ENCODE data around the gene TPST2.

Gene TPST2

DNA sequence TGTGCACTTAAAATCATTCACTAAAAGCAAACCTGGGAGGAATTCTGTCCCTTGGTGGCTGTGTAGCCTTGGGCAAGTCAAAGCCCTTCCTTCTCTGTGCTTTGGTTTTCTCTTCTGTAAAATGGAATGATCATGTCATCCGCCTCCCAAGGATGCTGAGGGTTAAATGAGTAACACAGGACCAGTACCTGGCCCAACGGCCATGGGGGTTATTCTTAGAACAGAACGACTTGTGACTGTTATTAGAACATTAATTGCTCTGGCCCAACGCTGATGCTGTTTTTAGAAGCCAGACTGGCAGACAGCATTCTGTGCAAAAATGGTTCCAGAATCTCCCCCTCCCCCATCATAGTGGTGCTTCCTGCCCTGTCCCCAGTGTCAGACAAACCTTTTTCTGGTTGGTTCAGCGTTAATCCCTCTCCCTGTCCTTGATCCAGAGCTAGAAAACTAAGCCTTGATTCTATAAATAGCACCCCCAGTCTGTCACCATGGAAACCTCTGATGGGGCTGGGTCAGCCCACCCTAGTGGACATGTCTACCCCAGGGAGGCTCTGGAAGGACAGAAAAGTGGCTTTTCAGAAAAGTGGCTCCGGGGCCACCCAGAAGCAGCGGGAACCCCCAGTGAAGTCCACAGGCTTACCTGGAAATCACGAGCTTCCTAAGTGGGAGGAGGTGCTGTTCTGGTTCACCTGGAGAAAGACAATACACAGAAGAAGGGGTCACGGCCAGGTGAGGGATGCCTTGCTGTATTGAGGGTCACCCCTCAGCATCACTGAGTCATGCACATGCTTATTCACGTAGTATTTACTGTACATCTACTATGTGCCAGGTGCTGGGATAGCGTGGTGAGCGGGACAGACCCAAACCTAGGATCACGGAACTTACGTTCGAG lies 62.1 kb downstream of the TPST2 start:
- TF ChIP-seq POLR2AphosphoS5 (IDR thresholded peaks at IDR 0.05; ENCODE audit: low read depth, low read length): no peak
- TF ChIP-seq TAF1 (IDR thresholded peaks at IDR 0.05; ENCODE audit: borderline replicate concordance, insufficient read depth, low read length): no peak
- no peak for TF ChIP-seq FOXP2 (optimal IDR thresholded peaks at IDR 0.05; ENCODE audit: borderline replicate concordance, extremely low read depth, extremely low read length, insufficient read depth)
- TF ChIP-seq SIN3A (IDR thresholded peaks at IDR 0.05; ENCODE audit: borderline replicate concordance, insufficient read depth, low read length): no peak
- TF ChIP-seq, protein P1, sequence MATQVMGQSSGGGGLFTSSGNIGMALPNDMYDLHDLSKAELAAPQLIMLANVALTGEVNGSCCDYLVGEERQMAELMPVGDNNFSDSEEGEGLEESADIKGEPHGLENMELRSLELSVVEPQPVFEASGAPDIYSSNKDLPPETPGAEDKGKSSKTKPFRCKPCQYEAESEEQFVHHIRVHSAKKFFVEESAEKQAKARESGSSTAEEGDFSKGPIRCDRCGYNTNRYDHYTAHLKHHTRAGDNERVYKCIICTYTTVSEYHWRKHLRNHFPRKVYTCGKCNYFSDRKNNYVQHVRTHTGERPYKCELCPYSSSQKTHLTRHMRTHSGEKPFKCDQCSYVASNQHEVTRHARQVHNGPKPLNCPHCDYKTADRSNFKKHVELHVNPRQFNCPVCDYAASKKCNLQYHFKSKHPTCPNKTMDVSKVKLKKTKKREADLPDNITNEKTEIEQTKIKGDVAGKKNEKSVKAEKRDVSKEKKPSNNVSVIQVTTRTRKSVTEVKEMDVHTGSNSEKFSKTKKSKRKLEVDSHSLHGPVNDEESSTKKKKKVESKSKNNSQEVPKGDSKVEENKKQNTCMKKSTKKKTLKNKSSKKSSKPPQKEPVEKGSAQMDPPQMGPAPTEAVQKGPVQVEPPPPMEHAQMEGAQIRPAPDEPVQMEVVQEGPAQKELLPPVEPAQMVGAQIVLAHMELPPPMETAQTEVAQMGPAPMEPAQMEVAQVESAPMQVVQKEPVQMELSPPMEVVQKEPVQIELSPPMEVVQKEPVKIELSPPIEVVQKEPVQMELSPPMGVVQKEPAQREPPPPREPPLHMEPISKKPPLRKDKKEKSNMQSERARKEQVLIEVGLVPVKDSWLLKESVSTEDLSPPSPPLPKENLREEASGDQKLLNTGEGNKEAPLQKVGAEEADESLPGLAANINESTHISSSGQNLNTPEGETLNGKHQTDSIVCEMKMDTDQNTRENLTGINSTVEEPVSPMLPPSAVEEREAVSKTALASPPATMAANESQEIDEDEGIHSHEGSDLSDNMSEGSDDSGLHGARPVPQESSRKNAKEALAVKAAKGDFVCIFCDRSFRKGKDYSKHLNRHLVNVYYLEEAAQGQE (IDR thresholded peaks at IDR 0.05; ENCODE audit: insufficient read depth in 1 of 2, low read depth in 2 of 2, low read length in 2 of 2): no peak

DNA sequence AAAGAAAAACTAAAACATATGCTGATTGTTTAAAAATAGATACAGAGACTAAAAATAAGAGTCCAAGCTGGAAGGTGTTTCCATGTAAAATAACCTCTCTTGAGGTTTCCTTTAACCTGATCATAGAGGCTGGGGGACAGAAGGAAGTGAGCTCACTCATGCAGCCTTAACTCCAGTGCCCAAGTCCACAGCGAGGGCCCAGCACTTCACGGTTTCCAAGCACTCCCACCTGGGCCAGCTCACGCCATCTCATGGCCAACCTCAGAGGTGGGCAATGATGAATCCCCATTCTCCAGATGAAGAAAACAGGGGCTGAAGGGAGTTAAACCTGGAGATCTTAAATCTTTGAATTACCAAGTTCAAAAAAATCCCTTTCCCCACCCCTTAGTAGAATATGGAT lies 62.8 kb downstream of the TPST2 start:
- no peak for TF ChIP-seq TAF1 (IDR thresholded peaks at IDR 0.05; ENCODE audit: borderline replicate concordance, insufficient read depth, low read length)
- no peak for TF ChIP-seq FOXP2 (optimal IDR thresholded peaks at IDR 0.05; ENCODE audit: borderline replicate concordance, extremely low read depth, extremely low read length, insufficient read depth)
- no peak for TF ChIP-seq SIN3A (IDR thresholded peaks at IDR 0.05; ENCODE audit: borderline replicate concordance, insufficient read depth, low read length)
- no peak for TF ChIP-seq POLR2AphosphoS5 (IDR thresholded peaks at IDR 0.05; ENCODE audit: low read depth, low read length)
- TF ChIP-seq, protein P1 (IDR thresholded peaks at IDR 0.05; ENCODE audit: insufficient read depth in 1 of 2, low read depth in 2 of 2, low read length in 2 of 2): no peak

DNA sequence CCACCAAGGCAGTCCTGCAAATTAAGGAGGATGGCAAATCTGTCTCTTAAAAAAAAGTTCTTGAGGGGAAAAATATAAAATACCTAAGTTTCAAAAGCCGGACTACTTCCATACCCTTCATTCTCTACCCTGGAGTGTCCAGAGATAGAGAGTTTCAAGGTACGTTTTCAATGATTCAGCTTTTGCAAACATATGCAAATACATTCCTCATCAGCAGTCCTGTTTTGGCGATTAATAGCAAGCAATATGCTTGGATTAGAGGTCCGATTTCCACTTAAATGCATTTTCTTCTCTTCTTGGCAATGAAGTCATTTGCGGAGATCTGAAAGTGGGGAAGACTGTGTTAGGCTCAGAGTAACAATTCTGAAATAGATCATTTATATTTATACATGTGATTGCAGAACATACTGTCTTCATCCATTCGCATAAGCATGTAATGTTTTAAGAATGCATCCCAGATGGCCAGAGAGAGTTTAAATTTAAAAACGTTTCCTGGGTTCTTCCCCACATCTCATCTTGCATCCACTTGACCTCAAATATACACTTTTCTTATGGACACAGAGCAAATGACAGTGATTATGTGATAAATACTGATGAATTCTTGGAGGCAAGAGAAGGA lies 63.9 kb downstream of the TPST2 start:
- no peak for TF ChIP-seq POLR2AphosphoS5 (IDR thresholded peaks at IDR 0.05; ENCODE audit: low read depth, low read length)
- TF ChIP-seq FOXP2 (optimal IDR thresholded peaks at IDR 0.05; ENCODE audit: borderline replicate concordance, extremely low read depth, extremely low read length, insufficient read depth): no peak
- TF ChIP-seq, protein P1 (IDR thresholded peaks at IDR 0.05; ENCODE audit: insufficient read depth in 1 of 2, low read depth in 2 of 2, low read length in 2 of 2): no peak
- TF ChIP-seq TAF1 (IDR thresholded peaks at IDR 0.05; ENCODE audit: borderline replicate concordance, insufficient read depth, low read length): no peak
- no peak for TF ChIP-seq SIN3A (IDR thresholded peaks at IDR 0.05; ENCODE audit: borderline replicate concordance, insufficient read depth, low read length)

DNA sequence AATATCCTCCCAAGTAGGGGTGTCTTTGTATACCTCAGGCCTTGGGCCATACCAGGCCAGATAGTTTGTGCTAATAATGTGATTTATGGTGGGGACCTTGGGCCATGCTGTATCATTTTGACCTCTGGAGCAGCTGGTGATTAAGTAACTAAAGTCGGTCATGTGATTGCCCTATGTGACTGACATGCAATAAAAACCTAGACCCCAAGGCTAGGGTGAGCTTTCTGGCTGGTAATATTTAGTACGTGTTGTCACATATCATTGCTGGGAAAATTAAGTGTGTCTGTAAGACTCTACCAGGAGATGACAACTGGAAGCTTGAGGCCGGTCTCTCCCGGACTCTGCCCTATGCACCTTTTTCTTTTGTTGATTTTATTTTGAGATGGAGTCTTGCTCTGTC lies 65.1 kb downstream of the TPST2 start:
- TF ChIP-seq SIN3A (IDR thresholded peaks at IDR 0.05; ENCODE audit: borderline replicate concordance, insufficient read depth, low read length) (no peak), TAF1 (IDR thresholded peaks at IDR 0.05; ENCODE audit: borderline replicate concordance, insufficient read depth, low read length) (no peak), FOXP2 (optimal IDR thresholded peaks at IDR 0.05; ENCODE audit: borderline replicate concordance, extremely low read depth, extremely low read length, insufficient read depth) (no peak), POLR2AphosphoS5 (IDR thresholded peaks at IDR 0.05; ENCODE audit: low read depth, low read length) (no peak)
- TF ChIP-seq, protein P1 (IDR thresholded peaks at IDR 0.05; ENCODE audit: insufficient read depth in 1 of 2, low read depth in 2 of 2, low read length in 2 of 2): no peak

All from PFSK-1 (cell line).